ENCODE measurements around the gene CASS4. TPM values are rescaled to one million over a fixed set of nuclear protein-coding genes. Genes with fewer than 3 reads are reported as not detected.
A peak's percentile ranks its signal among the peaks of the same experiment; 100 is the strongest.
"Not testable (repeated sequence)": the region's sequence is repeated elsewhere in the genome, so short reads cannot be mapped to it uniquely, and the experiment has no call there.

CASS4 gene
- total RNA-seq, 1 donor from 2014 or later, result 40.2 TPM

DNA sequence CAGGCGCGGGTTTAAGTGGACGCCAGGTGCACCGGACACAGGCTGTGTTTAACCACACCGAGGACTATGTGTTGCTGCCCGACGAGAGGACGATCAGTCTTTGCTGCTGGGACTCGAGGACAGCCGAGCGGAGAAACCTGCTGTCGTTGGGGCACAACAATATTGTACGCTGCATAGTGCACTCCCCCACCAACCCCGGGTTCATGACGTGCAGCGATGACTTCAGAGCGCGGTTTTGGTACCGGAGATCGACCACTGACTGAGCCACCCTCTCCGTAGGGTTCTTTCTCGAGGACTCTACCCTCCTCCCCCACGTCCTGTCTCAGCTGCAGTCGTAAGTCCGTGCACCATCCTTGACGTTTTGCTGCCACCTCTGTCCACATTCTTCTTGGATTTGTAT, 8.6 kb upstream of the CASS4 start:
- peaks cover 89% of the 10 kb centered on the region for H3K36me3 ChIP-seq
- no peaks in the 10 kb centered on the region for H3K27me3 ChIP-seq
- ATAC-seq (no peak), DNase-seq (no peak)
- no peaks in the 10 kb centered on the region for H3K9me3 ChIP-seq
- no peak overlapping the region for H3K27ac ChIP-seq
- H3K4me3 ChIP-seq, result no peak overlapping the region
- peaks cover 3% of the 10 kb centered on the region for H3K4me1 ChIP-seq
- TF ChIP-seq, protein P1, sequence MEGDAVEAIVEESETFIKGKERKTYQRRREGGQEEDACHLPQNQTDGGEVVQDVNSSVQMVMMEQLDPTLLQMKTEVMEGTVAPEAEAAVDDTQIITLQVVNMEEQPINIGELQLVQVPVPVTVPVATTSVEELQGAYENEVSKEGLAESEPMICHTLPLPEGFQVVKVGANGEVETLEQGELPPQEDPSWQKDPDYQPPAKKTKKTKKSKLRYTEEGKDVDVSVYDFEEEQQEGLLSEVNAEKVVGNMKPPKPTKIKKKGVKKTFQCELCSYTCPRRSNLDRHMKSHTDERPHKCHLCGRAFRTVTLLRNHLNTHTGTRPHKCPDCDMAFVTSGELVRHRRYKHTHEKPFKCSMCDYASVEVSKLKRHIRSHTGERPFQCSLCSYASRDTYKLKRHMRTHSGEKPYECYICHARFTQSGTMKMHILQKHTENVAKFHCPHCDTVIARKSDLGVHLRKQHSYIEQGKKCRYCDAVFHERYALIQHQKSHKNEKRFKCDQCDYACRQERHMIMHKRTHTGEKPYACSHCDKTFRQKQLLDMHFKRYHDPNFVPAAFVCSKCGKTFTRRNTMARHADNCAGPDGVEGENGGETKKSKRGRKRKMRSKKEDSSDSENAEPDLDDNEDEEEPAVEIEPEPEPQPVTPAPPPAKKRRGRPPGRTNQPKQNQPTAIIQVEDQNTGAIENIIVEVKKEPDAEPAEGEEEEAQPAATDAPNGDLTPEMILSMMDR (IDR thresholded peaks at IDR 0.05), result no peak
- intact Hi-C loops (cut with DNase I), result no loop called here

DNA sequence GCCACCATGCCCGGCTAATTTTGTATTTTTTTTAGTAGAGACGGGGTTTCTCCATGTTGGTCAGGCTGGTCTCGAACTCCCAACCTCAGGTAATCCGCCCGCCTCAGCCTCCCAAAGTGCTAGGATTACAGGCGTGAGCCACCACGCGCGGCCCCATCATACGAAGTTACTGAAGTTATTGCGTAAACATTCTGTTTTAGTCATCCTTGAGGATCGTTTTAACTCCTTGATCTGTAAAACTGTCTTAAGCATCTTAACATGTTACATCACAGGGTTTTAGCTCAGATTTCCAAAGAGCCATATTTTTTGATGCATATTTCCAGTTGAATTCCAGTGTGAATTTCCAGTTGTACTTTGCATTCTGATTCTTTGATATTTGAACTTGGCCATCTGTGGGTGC, 6.7 kb upstream of the CASS4 start:
- peaks cover 72% of the 10 kb centered on the region for H3K36me3 ChIP-seq
- ATAC-seq; intact Hi-C loops (cut with DNase I); H3K27me3 ChIP-seq; H3K9me3 ChIP-seq; H3K4me1 ChIP-seq; H3K27ac ChIP-seq; H3K4me3 ChIP-seq; DNase-seq: not testable (repeated sequence)

DNA sequence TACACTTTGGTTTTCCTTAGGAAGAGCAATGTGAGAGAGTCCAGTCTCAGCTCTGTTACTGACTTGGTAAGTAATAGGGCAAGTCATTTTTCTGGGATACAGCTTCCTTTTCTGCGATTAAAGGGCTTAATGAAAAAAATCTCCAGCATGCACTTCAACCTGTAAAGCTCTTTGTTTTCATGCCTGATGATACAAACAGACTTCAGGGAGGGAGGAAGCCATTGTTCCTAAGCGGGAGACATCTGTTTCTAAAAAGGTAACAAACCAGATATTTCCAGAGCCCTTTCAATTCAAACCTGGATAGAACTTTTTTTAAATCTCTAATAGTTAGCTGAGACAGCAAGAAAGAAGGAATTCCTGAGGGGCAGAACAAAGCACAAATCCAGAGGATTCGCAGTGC, 5.2 kb upstream of the CASS4 start:
- intact Hi-C loops (cut with DNase I), result no loop called here
- TF ChIP-seq, protein P1 (IDR thresholded peaks at IDR 0.05), result no peak
- no peak for ATAC-seq

DNA sequence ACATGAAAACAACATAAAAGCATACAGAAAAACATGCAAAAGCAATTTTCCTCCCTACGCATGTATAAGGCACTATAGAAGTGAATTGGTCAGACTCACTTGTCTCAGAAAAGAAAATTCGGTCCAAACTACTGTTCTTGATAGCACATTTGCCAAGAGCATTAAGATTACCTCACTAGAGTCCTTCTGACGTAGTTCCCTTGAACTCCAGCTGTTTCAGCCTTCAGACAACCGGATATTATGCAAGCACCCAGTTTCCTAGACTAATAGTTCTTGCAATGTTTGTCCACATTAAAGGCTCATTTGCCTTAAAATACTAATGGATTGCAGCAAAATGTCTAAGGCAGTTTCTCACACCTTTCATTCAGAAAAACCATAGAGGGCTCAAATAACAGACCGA, 2.5 kb upstream of the CASS4 start:
- Histone ChIP-seq H3K9me3 (no peaks in the 10 kb centered on the region), H3K36me3 (peaks cover 32% of the 10 kb centered on the region), H3K4me3 (no peak overlapping the region), H3K4me1 (peaks cover 25% of the 10 kb centered on the region), H3K27ac (peak overlapping the region; percentile 43), H3K27me3 (no peaks in the 10 kb centered on the region)
- intact Hi-C loops (cut with DNase I), result no loop called here
- DNase-seq, result no peak
- TF ChIP-seq, protein P1 (IDR thresholded peaks at IDR 0.05), result no peak
- ATAC-seq, result peak; percentile 53

More for the DNA sequence above, 5.2 kb upstream of the CASS4 start:
- DNase-seq, result no peak
- no peak overlapping the region for H3K27ac ChIP-seq
- no peaks in the 10 kb centered on the region for H3K27me3 ChIP-seq
- H3K4me1 ChIP-seq, result peaks cover 21% of the 10 kb centered on the region
- peaks cover 58% of the 10 kb centered on the region for H3K36me3 ChIP-seq
- no peaks in the 10 kb centered on the region for H3K9me3 ChIP-seq
- no peak overlapping the region for H3K4me3 ChIP-seq

DNA sequence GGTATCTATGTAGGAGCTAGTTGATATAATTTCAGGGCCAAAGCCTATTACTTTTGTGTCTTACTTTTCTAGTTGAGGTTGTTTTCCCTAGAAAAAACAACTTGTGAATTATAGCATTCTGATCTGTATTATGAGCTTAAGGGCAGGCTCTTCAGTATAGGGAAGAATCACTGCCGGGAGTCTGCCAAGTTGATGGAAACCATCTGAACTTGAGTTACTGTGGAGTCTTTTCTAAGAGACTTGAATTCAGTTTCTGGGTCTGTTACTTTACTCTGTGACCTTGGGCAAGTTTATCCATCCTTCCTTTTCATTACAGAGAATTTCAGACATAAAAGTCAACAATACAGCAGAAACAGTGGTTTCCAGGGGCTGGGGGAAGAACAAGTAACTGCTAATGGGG, 2.1 kb upstream of the CASS4 start:
- Histone ChIP-seq H3K4me1 (peaks cover 25% of the 10 kb centered on the region), H3K27ac (peak overlapping the region; percentile 43), H3K4me3 (no peak overlapping the region), H3K27me3 (no peaks in the 10 kb centered on the region), H3K9me3 (no peaks in the 10 kb centered on the region), H3K36me3 (peaks cover 28% of the 10 kb centered on the region)
- TF ChIP-seq, protein P1 (IDR thresholded peaks at IDR 0.05), result no peak
- ATAC-seq (no peak), DNase-seq (no peak)
- intact Hi-C loops (cut with DNase I), result no loop called here

DNA sequence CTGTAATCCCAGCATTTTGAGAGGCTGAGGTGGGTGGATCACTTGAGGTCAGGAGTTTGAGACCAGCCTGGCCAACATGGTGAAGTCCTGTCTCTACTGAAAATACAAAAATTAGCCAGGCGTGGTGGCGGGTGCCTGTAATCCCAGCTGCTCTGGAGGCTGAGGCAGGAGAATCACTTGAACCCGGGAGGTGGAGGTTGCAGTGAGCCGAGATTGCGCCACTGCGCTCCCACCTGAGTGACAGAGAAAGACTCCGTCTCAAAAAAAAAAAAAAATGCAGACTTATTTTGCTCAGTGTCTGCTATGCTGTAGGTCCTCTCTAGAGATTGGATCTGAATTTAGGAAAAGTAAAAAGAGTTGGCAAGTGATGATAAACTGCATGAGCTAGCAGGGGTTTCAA, 773 bp upstream of the CASS4 start:
- Histone ChIP-seq H3K36me3 (peaks cover 15% of the 10 kb centered on the region), H3K4me1 (peaks cover 25% of the 10 kb centered on the region), H3K27ac (peak overlapping the region; percentile 87), H3K4me3 (peak overlapping the region; percentile 49)
- DNase-seq; H3K27me3 ChIP-seq; H3K9me3 ChIP-seq; ATAC-seq; intact Hi-C loops (cut with DNase I): not testable (repeated sequence)

DNA sequence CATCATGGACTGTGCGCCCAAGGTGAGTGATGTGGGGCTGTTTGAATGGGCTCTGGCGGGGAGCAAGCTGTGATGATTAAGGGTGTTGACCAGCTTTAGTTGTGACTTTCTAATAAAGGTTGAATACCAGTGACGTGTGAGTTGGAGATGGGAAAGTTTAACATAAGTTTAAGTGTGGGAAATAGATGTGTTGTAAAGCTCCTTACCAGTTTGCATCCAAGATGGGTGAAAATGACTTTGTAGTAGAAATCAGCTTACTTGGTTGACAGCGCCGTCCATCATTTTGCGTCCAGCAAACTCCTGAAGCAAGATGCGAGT, 372 bp downstream of the CASS4 start:
- Histone ChIP-seq H3K27ac (peak overlapping the region; percentile 87), H3K27me3 (no peaks in the 10 kb centered on the region), H3K4me3 (peak overlapping the region; percentile 49), H3K9me3 (no peaks in the 10 kb centered on the region), H3K4me1 (peaks cover 33% of the 10 kb centered on the region), H3K36me3 (peaks cover 3% of the 10 kb centered on the region)
- TF ChIP-seq, protein P1 (IDR thresholded peaks at IDR 0.05), result no peak
- intact Hi-C loops (cut with DNase I), result no loop called here
- DNase-seq (no peak), ATAC-seq (no peak)
